Stimulated activated CD4-positive, alpha-beta T cell treated with anti-CD3 and anti-CD28 coated beads, Interleukin-12 subunit alpha, Interleukin-12 subunit beta, amount 100 ng/mL, for 4 hours (primary cell): ENCODE measurements around the gene CTXND1.

Experiments
- DNase-seq: peaks from one replicate; pipeline ENCODE4 v3.0.0-alpha.2; 2020

Gene CTXND1

DNA sequence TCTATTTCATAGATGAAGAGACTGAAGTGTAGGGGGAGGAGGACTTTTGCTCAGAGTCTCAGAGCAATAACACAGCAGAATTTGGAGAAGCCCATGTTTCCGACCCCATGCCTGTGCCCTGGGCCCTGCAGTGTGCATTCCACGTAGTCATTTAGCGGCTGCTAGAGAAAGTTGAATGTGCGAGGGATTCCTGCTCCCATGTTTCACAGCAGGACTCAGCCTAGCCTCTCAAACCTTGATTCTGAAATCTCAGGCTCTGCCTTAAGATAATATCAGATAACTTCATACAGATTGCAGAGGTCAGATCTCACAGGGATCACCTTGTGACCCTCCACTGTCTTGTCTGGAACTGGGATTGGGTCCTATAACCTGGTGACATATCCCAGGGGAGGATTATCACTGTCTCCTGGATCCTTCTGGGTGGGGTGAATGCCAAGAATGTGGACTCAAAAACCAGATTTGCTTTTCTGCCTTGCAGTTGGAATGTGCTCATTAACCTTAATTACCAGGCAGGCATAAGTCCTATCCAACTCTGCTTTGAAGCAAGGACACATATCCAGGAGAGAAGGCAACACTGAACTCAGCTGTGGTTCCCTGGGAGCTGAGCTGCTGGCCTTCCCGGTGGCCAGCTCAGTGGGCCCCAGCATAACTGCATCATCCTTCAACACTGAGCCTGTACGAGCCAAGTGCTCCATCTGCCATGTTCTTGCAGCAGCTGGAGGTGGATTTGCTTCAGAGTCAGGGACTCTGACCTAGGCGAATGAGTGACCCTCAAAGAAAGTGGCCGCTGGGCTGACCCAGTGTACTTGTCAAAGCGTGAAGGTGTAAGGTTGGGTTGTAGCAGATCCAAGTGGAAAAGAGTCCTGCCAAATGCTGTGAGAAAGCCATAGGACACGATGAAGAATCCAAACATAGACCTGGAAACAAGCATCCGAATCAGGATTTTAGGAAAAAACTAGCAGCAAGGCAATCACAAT, 43.0 kb downstream of the CTXND1 start:
- DNase-seq: no peak

- DNase-seq: no peak
Observed at GRCh38 chr15:80207887-80208286, 44.1 kb downstream of the CTXND1 start.

DNA sequence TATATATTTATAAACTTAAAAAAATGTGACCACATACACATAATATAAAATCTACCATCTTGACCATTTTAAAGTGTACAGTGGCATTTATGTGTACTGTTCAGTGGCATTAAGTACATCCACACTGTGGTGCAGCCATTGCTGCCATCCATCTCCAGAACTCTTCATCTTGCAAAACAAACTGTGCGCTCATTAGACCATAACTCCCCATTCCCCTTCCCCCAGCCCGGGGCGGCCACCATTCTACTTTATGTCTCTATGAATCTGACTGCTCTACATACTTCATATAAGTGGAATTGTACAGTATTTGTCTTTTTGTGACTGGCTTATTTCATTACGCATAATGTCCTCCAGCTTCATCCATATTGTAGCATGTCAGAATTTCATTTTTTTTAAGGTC, 47.8 kb downstream of the CTXND1 start:
- no peak for DNase-seq

DNA sequence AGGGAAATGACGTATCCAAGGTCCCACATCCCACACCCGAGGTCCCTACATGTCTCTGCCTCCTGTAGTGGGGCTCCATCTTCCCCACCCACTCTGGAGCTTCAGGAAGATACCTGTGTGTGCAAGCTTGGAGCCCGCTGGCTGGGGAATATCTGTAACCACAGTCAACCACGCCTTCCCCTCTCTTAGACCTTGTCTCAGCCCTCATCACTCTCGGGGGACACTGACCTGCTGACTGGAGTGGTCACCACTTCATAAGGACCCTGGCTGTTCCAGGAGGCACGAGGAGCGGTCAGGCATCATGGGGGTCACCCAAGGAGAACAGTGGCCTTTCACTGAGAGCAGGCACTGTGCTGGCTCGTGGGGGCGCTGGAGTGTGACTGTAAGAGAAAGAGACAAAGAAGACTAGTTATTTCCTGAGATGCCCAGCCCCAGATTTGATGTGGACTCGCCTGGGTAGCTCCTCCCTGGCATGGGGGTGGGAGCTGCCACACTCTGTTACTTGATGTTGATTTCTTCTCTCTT, 48.6 kb downstream of the CTXND1 start:
- DNase-seq: no peak

- DNase-seq: no peak
Observed at GRCh38 chr15:80202641-80203360, 49.2 kb downstream of the CTXND1 start.

- no peak for DNase-seq
Observed at GRCh38 chr15:80202016-80202315, 50.0 kb downstream of the CTXND1 start.

DNA sequence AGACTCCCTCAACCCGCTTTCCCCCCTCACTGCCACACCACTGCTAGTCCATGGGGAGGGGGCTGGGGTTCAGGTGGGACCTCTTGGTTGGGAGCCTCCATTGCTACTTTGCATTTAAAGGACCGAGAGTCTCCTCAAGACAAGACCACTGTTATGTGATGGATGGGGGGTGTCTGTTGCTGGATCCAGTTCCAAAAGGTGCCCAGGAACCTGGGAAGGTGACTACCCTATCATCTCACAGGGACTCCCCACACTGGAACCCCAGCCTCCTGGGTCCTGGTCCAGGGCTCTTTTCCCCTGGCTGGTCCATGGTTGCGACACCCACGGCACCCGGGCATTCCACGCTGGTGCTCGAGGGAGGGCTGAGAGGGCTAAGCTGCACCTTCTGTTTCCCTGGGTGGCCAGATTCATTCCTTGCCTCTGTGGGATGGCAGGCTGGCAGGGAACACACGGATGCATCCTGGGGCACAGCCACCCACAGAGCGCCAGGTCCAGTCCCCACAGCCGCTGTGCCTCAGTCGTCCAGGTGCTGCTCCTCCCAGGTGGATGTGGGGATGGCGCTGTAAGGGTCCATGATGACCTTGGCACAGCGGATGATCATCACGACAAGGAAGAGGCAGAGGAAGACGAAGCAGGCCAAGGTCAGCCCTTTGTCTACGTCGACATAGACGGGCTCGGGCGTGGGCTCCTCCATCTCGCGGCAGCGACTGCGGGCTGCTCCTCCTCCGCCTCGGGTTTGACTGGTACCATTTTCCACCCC, 50.6 kb downstream of the CTXND1 start:
- DNase-seq: no peak

DNA sequence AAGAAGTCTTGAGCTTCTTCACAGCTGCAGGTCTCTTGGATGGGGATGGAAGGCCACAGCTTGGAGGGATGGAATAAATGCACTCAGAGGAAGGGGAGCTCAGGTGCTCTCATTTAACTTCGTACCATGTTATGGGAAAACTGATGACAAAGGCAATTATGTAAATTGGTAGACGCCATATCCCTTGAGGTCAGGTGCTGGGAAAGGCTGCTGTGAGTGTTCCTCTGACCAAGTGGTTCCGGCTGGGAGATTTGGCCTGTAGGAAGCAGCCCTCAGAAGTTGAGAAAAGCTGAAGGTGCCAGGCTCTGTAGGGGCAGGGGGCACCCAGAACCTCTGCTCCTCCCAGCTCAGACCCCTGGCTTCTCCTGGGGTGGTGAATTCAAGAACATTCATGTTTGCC, 52.1 kb downstream of the CTXND1 start:
- no peak for DNase-seq

DNA sequence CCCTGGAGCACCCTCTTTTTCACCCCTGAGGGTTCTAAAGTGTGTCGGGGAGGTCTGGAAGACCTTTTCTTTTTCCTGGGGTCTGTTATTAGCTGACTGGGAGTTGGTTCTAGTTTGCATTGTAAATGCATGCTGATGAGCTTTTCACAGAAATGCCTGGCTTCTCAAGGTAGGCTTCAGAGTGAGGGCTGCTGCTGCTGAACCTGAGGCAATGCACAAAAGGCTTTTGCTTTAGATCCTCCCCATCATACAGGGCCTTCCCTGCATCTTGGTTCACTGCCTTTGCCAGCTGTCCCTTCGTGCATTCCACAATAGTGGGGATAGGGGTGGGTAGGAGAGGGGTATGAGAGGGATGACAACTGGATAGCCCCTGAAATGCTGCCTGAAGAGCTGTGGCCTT, 52.6 kb downstream of the CTXND1 start:
- no peak for DNase-seq

DNA sequence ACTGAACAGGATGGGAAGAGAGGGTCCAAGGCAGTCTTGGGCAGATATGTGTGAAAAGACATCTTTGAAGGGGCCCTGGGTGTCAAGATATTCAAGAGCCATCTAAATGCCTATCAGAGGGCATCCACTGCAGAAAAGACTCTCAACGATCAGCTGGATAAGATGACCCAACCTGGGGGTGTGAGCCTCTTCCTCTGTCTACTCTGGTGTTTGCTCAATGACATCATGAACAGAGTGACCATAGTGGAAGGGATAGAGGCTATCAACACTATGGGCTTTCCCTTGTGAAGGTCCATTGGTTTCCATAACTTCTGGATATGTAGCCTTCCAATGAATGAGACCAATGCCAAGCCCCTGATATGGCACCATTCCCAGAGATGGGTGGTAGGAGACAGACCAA, 57.1 kb downstream of the CTXND1 start:
- DNase-seq: no peak

DNA sequence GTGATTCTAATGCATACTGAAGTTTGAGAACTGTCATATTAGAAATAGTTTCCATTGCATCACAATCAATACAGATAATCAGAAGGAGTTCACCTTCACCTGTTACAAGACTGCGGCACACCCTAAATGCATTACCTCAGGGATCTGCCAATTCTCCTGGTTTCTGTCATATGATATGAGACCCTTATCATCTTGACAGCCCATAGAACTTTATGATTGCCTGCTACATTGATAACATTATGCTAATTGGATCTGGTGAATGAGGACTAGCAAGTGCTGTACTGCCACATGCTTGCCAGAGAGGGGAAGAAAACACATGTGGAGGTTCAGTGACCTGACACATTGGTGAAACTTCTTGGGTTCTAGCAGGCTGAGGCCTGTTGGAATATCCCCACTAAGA, 57.8 kb downstream of the CTXND1 start:
- no peak for DNase-seq

- no peak for DNase-seq
Observed at GRCh38 chr15:80191897-80192595, 60.0 kb downstream of the CTXND1 start.

GRCh38 chr15:80191198-80191597, 60.8 kb downstream of the CTXND1 start:
- no peak for DNase-seq

DNA sequence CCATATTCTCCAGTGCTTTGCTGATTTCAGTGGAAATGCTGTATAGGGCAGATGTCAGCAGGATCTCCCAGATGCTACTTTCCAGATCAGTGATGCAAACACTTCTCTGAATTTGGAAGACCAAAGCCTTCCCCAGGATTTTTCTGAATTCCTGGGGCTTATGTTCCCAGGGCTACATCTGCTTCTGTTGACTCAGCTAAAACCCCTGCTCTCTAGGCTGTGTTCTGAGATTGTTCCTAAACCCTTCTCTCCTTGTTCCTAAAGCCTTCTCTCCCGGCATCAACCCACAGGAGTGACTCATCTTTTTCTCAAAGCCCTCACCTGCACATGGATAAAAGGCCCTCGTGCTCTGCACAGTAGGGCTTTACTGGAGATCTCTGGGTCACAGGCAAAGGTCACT, 63.8 kb downstream of the CTXND1 start:
- DNase-seq: no peak

GRCh38 chr15:80186597-80186996, 65.4 kb downstream of the CTXND1 start:
- no peak for DNase-seq

GRCh38 chr15:80186066-80186465, 65.9 kb downstream of the CTXND1 start:
- DNase-seq: no peak

- no peak for DNase-seq
Observed at GRCh38 chr15:80185152-80185551, 66.9 kb downstream of the CTXND1 start.

GRCh38 chr15:80184554-80184953, 67.5 kb downstream of the CTXND1 start:
- DNase-seq: no peak

GRCh38 chr15:80183886-80184285, 68.1 kb downstream of the CTXND1 start:
- DNase-seq: no peak

- DNase-seq: no peak
Observed at GRCh38 chr15:80183306-80183705, 68.7 kb downstream of the CTXND1 start.

GRCh38 chr15:80182611-80183261, 69.3 kb downstream of the CTXND1 start:
- DNase-seq: no peak

DNA sequence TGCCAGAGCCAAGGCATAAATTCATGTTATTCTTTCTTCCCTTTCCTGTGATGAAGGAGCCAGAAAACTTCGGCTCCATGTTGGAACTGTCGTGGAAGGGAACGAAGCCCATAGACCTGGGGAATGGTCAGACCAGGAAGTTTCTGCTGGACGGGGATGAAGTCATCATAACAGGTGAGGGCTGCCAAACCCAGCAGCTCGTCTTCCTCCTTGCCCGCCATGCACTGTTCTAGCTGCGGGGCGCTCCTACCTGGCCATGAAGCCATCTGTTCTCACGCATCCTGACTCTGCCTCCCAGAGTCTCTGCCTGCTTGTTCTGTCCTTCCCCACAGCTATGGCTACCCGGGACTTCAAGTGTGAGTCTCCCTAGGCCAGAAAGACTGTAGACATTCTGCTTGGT, 71.0 kb downstream of the CTXND1 start:
- no peak for DNase-seq
